ENCODE measurements around the gene LIF.
A peak's percentile ranks its signal among the peaks of the same experiment; 100 is the strongest.

The LIF gene

DNA sequence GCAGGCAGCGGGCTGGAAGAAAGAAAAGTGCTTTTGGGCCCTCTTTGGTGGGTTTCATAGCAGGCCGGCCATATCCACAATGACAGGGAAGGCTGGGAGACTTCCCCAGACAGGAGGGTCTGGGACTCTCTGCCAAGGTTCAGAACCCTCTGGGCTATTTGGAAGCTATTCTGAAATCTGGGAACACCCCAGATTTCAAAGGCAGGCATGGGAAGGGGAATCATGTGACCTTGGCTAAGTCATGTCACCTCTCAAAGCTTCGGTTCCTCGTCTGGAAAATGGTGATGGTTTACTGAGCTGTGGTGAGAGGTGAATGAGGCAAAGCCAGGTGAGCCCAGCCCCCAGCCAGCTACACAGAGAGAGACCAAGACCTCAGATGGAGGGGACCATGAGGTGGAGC lies 38.1 kb upstream of the LIF start:
- DNase-seq (ENCODE audit: low read depth in 1 of 2, low spot score in 1 of 2), result no peak

- DNase-seq (ENCODE audit: low read depth in 1 of 2, low spot score in 1 of 2), result no peak
Observed at GRCh38 chr22:30284172-30284571, 37.6 kb upstream of the LIF start.

GRCh38 chr22:30283342-30283741 lies 36.8 kb upstream of the LIF start:
- no peak for DNase-seq (ENCODE audit: low read depth in 1 of 2, low spot score in 1 of 2)

DNA sequence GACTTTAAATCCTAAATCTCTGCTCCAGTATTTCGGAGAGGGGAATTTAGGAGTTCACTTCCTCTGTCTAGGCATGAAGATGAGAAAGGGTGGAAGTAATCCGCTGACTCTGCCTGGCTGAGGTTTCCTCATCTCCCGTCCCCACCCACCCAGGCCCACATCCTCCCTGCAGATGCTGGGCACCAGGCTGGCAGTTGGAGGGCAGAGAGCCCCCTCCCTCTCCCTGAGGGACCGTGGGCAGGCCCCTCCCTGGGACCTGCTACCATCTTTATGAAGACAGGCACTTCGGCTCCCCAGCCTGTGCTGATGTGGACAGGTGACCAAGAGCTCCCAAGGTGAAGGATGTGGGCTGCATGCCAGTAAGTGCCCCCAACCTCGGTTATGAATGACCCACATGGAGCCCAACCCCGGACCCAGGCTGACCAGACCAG lies 36.1 kb upstream of the LIF start:
- no peak for DNase-seq (ENCODE audit: low read depth in 1 of 2, low spot score in 1 of 2)

- DNase-seq (ENCODE audit: low read depth in 1 of 2, low spot score in 1 of 2), result no peak
Observed at GRCh38 chr22:30280505-30280904, 33.9 kb upstream of the LIF start.

GRCh38 chr22:30279932-30280331 lies 33.4 kb upstream of the LIF start:
- no peak for DNase-seq (ENCODE audit: low read depth in 1 of 2, low spot score in 1 of 2)

GRCh38 chr22:30279046-30279788 lies 32.7 kb upstream of the LIF start:
- no peak for DNase-seq (ENCODE audit: low read depth in 1 of 2, low spot score in 1 of 2)

DNA sequence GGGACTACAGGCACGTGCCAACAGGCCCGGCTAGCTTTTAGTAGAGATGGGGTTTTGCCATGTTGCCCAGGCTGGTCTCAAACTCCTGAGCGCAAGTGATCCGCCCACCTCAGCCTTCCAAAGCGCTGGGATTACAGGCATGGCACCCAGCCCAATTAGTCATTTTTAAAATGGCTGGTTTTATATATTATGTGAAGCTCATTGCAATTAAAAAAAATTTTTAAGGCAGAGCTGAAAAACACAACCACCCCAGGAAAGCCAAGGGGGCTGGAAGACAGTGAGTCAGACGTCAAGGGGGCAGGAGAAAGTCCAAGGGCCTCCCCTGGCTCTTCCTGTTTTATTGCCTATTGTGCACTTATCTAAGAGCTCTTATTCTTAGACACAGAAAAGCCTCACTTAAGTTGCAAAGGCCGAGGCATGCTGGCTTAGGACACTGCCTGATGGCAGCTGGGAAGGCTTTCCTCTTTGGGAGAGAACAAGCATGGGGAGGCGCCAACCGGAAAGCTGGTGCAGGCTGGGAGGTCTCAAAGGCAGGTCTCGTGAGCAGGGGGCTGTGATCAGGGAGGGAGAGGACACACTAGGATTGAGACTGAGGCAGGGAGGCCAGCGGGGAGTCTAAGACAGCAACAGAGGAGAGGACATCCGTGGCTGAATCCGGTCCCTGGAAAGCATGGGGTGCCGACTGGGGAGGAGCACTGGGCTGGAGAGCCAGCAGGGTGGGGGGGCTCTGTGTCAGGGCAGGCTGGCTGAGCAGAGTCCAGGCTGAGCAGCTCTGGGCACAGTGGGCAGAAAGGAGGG lies 31.2 kb upstream of the LIF start:
- no peak for DNase-seq (ENCODE audit: low read depth in 1 of 2, low spot score in 1 of 2)

DNA sequence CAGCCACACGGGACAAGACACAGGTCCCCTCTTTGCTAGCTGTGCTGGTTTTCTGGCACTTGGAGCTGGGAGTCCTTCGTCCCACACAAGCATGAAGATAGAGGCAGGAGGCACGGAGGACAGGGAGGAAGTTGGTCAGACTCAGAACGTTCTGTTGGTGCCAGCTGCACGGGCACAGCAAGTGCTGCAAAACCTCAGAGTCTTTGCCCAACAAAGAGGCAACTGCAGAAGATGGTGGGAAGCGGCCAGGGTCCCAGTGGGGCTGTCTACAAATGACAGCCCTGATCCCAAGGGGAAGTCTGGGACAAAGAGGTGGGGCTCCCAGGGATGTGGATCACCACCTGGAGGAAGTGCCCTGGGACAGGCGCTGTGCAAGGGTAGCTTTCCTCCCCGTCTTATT lies 29.5 kb upstream of the LIF start:
- no peak for DNase-seq (ENCODE audit: low read depth in 1 of 2, low spot score in 1 of 2)

DNA sequence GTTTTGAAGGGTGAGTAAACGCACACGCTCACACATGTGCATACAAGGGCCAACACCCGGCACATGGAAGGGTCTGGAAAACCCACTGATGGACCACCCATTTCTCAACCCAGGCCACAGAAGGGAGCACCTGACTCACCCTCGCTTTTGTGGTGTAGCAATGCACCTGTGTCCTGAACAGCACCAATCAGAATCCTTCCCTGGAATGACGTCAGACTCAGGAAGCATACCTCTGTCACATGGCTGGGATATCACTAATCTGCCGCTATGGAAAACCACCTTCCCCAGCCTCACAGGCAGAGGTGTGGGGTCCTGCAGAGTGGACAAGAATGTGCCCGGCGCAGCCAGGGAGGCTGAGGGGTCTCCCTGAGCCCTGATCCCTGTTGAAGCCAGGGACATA lies 29.1 kb upstream of the LIF start:
- no peak for DNase-seq (ENCODE audit: low read depth in 1 of 2, low spot score in 1 of 2)

DNA sequence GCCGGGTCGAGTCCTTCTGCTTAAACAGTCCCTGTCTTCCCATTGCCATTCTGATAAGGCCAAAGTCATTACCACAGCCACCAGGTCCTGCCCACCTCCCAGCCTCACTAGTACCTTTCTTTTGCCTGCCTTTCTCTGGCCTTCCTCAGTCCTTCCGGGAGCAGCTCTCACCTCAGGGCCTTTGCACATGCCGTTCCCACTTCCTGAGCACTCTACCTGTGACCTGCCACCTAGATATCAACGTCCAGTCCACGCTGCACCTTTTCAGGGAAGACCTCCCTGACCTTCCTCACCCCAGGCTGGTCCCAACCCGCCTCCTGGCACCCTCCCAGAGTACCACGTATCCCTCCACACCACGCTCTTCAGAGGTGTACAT lies 27.9 kb upstream of the LIF start:
- DNase-seq (ENCODE audit: low read depth in 1 of 2, low spot score in 1 of 2), result no peak

DNA sequence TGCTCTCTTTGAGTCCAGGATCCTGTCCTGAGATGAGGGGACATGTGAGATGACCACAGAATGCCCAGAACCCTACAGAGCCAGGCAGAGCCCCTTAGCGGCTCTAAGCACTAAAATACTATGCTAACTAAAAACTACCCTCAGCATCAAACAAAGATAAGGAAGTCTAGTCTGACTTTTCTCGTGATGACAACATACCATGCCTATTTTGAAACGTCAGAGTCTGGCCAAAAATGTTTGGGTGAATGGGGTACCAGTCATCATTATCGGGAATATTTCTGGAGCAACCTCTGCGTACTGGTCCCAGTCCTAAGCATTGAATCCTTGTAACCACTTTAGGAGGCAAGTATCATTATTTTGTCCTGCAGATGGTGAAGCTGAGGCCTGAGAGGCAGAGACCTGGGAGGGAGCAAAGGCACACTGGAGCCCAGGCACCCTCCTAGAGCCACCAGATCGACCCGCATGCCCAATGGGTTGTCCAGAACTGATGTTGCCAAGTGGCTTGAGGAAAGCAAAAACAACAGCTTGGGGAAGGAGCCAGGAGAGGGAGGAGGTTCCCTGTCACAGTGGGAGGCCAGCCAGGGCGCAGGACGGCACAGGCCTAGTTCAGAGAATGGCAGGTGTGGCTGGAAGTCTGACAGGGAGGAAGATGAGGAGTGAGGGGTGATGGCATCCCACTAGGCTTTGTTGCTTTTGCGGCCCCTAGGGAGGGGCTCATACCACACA lies 27.3 kb upstream of the LIF start:
- no peak for DNase-seq (ENCODE audit: low read depth in 1 of 2, low spot score in 1 of 2)

GRCh38 chr22:30272781-30273601 lies 26.4 kb upstream of the LIF start:
- no peak for DNase-seq (ENCODE audit: low read depth in 1 of 2, low spot score in 1 of 2)

DNA sequence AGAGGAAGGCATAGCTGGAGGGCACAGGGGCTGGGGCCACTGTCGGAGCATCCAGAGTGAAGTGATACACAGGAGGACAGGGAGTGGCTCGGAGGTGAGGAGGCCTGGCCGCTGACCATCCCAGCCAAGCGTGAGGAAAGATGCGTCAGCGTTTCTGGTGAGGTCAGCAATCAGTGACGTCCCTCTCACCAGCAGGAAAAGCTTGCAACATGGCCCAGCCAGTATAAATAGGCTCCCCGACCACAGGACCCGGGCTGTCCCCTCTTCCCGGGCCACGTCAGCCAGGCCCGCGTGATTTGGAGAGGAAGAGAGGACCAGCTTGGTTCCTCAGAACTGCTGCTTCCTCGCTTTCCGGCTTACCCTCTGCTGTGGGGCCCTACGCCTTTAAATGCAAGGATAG lies 24.3 kb upstream of the LIF start:
- DNase-seq (ENCODE audit: low read depth in 1 of 2, low spot score in 1 of 2), result no peak

DNA sequence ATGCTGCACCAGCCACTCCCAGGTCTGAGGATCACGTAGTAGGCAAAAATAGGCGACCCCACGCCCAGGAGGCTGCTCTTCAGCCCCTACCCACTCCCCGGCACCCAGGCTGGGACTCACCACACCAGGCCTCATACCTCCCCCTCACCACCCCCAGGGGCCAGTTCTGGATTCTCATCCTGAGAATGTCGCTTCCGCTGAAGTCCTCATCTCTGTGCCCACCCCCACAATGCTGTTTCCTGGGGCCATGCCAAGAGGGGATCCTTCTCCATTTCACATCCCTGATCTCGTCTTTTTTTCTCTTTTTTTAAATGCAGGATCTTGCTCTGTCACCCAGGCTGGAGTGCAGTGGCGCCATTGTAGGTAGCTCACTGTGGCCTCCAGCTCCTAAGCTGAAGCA lies 21.8 kb upstream of the LIF start:
- no peak for DNase-seq (ENCODE audit: low read depth in 1 of 2, low spot score in 1 of 2)

- peak in 1 of 2 donors; percentile 27 for DNase-seq (ENCODE audit: low read depth in 1 of 2, low spot score in 1 of 2)
Observed at GRCh38 chr22:30267382-30268302, 21.1 kb upstream of the LIF start.

DNA sequence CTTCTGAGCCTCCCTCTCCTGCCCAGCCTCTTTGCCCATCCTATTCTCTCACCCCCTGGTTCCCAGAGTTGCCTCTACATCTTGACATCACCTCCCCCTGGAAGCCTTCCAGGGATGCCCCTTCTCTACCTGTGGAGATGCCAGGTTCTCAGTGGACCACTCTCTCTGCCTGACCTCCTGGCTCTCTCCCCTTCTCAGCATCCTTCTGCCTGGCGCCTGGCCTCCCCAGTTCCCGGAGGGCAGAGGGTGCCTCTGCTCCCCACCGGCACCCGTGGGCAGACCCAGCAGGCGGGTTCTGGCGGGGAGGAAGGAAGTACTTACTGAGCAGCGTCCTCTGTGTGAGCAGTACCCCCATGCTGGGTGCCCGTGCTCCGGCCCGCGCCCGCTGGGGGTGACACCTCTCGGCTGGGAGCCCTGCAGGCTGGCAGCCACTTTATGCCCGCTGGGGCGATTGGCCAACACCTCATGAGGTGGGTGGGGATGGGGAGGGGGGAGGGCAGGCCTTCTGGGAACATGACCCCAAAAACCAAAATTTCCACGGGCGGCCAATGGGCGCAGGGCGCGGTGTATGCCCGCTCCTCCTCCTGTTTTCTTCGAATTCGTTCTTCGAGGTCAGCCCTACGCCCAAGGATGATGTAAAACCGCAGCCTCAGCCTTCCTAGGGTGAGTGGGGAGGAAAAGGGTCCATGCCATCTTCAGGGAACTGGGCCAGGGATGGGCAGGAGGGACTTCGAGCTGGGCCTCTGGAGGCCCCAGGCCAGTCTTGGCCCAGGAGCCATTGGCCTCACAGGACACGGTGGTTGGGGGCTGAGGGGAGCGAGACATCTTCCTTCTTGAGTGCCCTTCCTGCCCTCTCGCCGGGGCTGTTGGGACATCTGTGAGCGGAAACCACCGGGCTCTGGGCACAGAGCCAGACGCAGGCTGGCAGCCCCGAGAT lies 20.2 kb upstream of the LIF start, which contains the start of gene OSM:
Gene OSM, minus strand, starts transcription at position 407 of the 937 bp plus-strand sequence. Its CDS starts 52 bp downstream, at position 355.
- DNase-seq (ENCODE audit: low read depth in 1 of 2, low spot score in 1 of 2), result peak in 1 of 2 donors; percentile 51

DNA sequence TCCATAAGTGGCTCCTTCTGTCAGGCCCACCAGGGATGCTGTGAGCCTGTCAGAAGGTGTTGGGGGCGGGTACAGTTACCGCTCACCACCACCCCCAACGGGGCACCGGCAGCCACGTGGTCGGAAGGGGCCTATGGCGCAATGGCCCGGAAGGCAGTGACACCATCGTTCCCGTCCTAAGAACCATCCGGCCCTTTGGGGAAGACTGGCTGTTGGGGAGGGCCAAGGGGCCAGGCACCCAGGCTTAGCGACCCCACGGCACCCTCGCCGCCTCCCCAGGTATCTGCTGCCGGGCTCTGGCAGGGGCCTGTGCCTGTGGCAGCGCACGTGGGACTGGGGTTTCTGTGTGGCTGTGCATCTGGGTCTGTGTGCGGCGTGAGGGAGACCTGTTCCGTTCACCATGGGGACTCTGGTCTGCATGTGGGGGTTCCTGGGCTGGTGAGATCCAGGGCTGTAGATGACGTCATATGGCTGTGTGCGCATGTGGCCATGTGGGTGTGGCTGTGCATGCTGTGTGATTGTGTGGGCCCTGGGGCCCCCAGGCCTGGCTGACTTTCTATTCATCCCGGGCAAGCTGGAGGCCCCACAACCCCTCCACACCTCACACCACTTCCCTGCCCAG lies 19.4 kb upstream of the LIF start:
- DNase-seq (ENCODE audit: low read depth in 1 of 2, low spot score in 1 of 2), result peak; percentile 73 to 84

Measured in activated CD4-positive, alpha-beta T cell treated with anti-CD3 and anti-CD28 coated beads, Interleukin-2, amount 50 U/mL, for 24 hours (primary cell).